Stimulated activated CD8-positive, alpha-beta memory T cell treated with anti-CD3 and anti-CD28 coated beads, Interleukin-2, amount 100 ng/mL, for 1 hour (primary cell): ENCODE measurements around the gene MYL7.

Experiments
- DNase-seq, 2 donors: peaks; one replicate each; pipeline ENCODE4 v3.0.0-alpha.2; 2020; ENCODE audit warnings: low read depth in 2 of 2

MYL7 gene

DNA sequence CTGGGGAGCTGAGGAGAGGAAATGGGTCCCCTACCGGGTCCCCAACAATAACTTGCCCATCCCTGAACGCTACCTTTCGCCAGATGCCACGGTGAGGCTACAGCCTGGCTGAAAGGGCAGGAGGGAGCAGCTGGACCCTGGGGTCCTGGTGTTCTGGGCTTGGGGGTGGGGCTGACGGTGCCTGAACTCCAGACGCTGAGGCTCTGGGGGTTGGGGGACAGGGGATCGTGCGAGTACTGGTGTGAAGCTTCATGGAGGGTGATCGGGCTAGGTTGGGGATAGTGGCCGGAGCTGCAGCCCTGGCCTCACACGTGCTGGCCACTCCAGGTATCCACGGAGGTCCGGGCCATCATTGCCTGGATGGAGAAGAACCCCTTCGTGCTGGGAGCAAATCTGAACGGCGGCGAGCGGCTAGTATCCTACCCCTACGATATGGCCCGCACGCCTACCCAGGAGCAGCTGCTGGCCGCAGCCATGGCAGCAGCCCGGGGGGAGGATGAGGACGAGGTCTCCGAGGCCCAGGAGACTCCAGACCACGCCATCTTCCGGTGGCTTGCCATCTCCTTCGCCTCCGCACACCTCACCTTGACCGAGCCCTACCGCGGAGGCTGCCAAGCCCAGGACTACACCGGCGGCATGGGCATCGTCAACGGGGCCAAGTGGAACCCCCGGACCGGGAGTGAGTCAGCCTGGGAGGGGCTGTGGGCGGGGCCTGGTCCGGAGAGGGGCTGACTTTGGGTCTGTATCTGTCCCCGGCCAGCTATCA is 28.7 kb downstream of the MYL7 start:
- no peak for DNase-seq

DNA sequence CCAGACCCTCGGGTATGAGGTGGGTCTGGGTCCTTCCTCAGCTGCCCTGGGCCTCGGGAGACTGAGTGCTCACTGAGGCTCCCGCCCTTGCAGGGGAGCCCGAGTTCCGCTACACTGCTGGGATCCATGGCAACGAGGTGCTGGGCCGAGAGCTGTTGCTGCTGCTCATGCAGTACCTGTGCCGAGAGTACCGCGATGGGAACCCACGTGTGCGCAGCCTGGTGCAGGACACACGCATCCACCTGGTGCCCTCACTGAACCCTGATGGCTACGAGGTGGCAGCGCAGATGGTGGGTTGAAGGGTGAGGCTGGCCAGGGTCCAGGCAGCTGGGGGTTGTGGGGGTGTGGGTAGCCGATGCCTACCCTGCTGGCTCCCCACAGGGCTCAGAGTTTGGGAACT is 29.4 kb downstream of the MYL7 start:
- no peak for DNase-seq

DNA sequence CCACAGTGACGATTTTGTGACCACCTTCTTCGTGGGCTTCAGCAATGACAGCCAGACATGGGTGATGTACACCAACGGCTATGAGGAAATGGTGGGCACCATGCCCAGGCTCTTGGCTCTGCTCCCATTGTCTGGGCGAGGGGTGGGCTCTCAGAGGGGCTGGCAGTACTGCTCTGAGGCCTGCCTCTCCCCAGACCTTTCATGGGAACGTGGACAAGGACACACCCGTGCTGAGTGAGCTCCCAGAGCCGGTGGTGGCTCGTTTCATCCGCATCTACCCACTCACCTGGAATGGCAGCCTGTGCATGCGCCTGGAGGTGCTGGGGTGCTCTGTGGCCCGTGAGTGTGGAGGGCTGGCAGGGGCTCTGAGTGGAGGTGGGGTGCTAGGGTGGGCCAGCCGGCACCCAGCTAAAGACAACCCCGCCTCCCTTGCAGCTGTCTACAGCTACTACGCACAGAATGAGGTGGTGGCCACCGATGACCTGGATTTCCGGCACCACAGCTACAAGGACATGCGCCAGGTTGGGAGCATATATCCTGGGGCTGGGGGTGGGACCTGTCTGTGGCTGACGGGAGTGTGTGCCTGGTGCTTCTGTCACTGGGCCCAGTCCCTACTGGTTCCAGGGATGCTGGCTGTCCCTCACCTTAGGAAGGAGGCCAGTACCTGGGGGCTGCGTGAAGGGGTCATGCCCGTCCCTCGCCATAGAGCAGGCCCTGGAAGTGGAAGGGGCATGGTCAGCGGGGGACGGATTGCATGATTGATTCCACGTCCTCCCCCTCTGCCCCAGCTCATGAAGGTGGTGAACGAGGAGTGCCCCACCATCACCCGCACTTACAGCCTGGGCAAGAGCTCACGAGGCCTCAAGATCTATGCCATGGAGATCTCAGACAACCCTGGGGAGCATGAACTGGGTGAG is 30.2 kb downstream of the MYL7 start:
- DNase-seq: no peak

DNA sequence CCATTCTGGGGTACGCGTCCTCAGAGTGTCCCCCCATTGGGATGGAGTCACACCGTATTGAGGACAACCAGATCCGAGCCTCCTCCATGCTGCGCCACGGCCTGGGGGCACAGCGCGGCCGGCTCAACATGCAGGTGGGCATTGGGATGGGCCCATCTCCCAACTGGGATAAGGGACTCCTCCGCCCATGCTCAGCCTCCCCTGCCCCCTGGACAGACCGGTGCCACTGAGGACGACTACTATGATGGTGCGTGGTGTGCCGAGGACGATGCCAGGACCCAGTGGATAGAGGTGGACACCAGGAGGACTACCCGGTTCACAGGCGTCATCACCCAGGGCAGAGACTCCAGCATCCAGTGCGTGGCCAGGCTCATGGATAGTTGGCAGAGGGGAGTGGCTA is 31.1 kb downstream of the MYL7 start:
- no peak for DNase-seq

DNA sequence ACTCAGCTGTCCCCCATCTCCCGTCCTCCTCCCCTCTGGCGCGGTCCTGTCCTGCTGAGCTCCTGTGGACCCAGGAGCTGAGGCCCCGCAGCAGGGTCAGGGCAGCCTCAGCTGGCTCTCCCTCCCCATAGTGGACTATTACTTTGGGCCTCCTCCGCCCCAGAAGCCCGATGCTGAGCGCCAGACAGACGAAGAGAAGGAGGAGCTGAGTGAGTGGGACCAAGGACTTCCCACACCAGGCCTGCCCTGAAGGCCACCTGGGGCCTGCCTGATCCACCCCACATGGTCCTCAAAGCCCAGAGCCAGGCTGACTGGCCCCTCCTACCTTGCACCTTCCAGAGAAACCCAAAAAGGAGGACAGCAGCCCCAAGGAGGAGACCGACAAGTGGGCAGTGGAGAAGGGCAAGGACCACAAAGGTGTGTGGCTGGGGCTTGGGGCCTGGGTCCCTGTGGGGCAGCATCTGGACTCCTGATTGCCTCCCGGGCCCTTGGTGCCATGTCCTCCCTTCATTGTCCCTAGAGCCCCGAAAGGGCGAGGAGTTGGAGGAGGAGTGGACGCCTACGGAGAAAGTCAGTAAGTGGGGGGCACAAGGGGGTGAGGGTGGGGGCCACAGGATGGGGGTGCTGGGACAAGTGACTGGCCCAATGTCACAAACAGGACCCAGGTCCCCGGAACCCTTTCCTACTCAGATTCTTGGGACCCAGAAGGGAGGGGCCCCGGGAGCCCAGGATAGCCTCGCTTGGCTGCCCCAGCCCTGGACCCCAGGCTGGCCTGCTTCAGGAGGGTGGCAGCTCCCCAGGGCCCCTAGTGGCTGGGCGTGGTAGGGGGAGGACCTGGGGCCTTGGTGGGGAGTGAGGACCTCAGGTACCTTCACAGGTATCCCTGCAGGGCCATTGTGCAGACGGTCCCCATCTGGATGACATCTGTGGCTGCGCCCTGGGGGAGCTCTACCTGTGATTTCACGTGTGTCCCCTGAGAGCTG is 32.1 kb downstream of the MYL7 start:
- DNase-seq: no peak

DNA sequence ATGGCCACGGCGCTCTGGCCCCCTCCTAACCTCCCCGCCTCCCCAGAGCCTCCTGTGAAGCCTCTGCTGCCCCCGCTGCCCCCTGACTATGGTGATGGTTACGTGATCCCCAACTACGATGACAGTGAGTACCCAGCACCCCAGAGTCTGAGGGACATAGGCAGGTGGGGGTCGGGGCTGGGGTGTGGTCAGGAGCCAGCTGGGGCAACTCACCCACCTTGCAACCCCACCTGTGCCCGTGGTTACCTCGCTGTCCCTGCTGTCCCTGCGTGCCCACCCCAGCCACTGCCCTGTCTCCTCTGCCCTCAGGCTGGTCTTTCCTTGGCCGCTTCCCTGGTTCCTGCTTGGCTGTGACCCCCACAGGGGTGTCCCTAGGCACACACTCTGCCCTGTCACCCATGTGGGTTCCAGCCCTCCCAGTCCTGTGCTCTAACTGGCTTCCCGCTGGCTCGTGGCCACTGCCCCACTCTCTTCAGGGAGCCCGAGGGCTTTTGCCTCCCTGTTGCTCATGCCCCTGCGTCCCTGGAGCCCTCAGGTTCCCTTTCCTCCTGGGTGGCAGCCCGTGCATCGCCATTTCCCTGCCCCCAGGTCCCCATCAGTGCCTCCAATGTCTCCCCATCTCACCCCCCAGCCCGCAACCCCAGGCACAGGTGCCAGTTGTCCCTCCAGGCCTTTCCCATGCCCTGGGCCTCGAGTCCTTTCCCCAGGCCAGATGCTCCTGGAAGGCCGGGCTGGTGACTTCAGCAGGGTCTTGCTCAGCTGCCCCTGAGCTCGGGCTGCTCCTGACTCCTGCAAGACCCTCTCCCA is 33.0 kb downstream of the MYL7 start:
- DNase-seq: no peak

DNA sequence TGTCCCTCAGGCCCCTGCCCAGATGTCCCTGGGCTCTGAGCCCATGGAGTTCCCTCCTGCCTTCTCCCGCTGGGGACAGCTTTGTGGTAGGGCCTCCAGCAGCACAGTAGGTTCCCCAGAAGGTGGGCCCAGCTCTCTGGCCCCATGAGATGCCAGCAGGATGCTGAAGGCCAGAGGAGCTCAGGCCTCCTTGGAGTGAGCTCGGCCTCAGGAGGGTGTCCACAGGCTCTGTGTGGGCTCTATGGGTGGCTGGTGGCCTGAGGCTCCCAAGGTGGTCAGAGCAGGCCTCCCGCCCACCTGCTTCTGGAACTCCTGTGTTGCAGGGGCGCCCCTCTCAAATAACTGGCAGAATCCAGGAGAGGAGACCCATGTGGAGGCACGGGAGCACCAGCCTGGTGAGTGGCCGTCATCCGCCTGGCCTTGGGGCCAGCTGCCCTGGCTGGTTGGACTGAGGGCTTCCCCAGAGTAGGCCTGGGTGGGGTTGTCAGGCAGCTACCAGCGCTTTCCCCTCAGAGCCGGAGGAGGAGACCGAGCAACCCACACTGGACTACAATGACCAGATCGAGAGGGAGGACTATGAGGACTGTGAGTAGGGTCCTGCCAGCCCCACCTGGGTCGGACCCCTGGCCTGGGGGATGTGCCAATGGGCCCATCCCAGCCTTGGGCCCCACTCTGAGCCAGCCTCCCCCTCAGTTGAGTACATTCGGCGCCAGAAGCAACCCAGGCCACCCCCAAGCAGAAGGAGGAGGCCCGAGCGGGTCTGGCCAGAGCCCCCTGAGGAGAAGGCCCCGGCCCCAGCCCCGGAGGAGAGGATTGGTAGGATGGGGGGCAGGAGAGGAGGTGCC is 33.8 kb downstream of the MYL7 start:
- DNase-seq: no peak

DNA sequence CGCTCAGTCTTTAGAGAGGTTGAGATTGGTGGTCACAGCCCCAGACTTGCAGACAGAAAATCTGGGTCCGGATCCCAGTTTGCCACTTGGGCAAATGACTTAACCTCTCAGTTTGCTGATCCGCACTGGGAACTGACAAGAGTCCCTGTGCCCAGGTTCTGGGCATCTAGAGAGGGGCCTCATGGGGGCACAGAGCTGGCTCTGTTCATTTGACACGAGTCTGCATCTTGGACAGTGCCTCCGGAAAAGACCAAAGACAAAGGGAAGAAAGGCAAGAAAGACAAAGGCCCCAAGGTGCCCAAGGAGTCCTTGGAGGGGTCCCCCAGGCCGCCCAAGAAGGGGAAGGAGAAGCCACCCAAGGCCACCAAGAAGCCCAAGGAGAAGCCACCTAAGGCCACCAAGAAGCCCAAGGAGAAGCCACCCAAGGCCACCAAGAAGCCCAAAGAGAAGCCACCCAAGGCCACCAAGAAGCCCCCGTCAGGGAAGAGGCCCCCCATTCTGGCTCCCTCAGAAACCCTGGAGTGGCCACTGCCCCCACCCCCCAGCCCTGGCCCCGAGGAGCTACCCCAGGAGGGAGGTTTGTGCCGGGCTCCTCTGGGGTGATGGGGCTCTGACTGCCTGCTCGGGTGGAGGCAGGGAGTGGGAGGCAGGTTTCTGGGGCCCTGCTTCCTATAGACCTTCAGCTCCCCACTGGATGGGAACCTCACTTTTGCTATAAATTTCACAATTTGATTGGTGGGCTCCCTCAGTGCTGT is 34.6 kb downstream of the MYL7 start:
- no peak for DNase-seq

DNA sequence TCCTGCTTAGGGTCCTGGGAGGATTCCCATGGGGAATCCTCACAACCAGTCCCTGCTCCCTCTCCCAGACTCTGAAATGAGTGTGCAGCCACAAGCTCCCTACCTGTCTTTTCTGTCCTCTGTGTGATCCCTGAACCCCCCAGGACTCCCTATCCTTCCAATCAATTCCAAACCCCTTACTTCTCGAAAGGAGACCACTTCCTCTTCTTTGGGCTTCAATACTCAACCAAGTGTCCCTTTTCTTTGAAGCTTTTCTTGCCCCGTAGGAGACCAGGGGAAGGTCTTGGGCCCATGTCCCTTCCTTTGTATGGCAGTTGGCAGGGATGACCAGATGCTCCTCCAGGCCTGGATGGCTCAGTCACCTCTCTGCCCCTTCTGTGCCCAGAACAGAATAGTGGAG is 35.3 kb downstream of the MYL7 start:
- DNase-seq: no peak

DNA sequence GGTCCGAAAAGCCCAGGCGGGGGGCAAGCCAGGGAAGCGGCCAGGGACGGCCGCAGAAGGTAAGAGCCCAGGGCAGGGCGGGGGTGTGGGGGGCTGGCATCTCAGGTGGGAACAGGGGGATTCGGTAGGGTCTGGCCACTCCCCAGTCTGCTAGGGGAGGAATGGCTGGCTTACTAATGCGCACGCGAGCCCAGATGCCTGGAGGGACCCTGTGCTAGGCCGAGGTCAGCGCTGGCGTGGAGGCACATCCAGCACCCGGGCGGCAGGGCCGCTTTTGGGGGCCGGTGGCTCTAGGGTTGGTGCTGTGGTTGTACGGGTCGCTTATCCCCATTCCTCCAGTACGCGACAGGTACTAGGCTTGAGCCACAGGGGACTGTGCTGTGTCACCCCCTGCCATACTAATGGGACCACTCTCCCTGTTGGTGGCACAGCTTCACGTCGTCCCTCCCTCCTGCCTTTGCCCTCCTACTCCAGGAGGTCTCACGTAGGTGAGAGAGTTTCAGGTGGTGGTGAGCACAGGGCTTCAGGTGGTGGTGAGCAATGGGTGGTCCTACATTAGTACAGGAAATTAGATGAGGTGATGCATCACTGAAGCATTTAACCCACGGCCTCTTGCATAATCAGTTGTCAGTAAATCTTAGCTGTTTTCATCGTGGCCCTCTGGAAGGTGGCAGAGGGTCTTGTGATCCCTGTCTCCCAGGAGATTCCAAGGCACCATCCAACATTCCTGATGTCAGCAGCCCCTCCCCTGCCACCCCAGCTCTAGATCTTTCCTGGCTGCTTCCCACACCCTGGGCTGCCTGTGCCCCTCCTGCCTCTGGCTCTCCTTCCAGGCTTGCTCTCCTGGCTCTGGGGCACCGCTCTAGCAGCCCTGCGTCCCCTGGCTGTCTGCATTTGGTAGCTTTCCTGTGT is 36.0 kb downstream of the MYL7 start:
- no peak for DNase-seq

DNA sequence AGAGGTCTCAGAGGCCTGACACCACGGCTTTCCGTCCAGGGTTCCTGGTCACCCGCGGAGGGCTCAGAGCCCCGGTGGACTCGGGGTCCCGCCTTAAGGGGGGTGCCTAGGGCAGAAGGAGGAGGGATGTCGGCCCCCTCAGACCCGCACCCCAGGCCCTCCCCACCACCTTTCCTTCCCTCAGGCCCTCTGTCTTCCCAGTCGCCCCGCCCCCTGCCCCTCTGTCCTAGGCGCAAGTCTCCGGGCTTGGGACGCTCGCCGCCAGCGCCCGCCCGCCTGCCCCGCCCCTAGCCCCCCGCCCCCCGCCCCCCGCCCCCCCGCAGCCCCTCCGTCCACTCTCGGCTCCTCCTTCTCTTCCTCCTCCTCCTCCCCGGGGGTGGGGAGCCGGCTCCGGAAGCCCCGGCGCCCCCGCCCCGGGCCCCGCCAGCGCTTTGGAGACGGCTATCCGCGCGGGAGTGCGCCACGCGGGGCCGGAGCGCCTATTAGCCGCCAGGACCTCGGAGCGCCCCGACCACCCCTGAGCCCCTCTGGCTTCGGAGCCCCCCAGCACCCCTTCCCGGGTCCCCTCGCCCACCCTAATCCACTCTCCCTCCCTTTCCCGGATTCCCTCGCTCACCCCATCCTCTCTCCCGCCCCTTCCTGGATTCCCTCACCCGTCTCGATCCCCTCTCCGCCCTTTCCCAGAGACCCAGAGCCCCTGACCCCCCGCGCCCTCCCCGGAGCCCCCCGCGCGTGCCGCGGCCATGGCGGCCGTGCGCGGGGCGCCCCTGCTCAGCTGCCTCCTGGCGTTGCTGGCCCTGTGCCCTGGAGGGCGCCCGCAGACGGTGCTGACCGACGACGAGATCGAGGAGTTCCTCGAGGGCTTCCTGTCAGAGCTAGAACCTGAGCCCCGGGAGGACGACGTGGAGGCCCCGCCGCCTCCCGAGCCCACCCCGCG is 36.9 kb downstream of the MYL7 start, which contains the start of gene AEBP1:
AEBP1 (plus strand) TSS at position 423 of the 937 bp plus-strand sequence; CDS start at position 744, 321 bp downstream.
- DNase-seq: no peak

DNA sequence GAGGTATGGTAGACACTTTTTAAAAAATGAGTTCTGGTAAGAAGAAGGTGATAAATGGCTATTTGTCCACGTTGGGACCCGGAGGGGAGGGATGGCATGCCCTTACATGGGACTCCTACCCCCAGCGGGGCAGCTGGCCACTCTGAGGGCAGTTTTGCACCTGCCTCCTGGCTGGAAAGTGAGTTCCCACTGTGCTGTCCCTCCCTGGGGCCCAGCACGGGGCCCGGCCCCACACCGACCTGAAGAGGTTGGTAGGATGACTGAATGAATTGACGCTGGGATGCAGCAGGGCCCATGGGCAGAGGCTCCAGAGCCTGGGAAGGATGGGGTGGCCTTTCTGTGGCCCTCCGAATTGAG is 37.6 kb downstream of the MYL7 start:
- no peak for DNase-seq

DNA sequence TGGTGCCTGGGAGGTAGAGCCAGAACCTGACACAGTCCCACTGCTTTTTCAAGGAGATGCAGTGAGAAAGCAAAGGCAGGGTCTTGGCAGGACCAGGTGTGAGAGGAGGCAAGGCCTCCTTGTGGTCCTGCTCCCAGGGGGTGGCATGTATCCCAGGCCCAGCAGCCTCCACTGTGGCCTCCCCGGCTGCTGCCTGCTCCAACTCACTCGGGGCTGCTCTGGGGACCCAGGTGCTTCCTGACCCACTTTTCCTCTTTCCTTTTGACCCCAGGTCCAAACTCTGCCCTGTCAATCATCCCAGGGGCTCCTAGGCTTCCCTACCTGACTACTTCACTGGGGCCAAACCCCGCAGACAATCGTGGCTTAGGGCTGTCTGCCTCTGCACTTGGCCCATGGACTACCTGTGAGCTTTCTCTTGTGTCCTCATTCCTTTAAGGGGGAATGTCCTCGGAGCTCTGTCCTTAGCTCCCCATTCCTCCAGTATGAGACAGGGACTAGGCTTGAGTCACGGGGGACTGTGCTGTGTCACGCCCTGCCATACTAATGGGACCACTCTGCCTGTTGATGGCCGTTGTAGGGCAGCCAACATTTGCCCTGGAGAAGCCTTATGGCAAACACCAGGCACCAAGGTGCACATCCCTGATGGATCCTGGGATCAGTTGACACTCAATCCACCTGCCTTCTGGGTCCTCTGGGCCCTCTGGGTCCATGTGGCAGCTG is 38.1 kb downstream of the MYL7 start:
- DNase-seq: no peak

DNA sequence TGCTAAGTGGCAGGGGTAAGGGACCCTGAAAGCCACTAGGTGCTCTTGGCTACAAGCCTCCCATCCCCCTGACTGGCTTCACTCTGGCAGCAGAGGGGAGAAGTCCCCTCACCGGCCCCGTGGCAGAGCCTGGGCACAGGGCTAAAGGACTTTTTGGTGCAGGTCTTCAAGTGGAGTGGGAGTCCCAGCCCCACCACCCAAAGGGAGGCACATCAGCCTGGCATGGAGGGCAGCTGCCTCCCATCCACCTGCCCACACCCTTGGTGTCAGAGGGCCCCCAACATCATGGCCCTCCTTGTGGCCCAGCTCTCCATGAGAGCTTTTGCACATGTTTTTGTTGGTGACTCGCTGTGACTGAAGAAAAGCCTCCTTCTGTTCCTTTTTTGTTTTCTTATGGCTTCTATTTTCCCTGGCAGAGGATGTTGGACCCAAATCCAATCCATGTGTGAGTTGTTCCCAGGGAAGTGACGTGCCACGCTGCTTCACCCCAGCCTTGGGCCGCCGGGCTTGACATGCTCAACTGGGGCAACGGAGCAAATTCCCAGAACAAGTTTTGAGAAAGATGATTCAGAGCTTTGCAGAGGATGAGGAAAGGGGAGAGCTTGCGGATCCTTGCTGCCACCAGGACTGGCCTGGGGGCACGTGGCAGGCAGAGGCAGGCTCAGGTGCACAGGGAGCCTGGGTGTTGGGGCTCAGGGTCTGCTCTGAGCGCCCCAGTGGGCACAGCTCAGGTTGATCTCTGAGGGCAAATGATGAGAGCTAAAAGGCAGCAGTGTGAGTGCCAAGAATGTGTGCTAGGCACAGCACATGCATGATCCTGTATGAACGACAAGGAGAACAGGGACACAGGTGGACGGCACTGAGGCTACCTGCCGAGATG is 38.9 kb downstream of the MYL7 start:
- DNase-seq: no peak

DNA sequence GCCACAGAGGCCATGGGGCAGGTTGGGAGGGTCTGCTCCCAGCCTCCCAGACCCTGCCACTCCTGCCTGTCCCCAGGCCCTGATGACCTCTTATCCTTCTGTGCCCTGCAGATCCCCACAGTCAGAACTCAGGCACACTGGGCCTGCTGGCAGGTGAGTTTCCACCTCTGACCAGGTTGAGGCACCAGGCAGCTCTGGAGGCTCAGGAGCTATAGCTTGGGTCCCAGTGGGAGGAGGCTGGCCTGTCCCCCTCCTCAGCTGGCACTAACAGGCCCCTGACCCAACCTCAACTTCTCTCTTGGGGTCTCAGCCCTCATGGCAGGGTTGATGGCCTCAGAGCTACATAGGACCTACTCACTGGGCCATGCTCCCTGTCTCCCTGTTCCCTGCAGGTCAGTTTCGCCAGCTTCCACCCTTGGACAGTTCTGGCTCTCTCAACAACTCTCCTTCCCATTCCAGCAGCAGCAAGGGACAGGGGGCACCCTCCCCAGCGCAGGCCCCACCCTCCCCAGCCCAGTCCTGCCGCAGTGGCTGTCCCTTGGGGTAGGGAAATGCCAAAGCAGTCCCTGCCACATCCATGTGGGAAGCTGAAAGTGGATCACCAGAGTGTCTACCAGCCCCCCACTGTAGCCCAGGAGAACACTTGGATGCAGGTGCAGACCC is 39.7 kb downstream of the MYL7 start:
- no peak for DNase-seq
